Activated B cell treated with CpG ODN at 0.5 μM for 24 hours (primary cell): ENCODE results near the gene BBS4. TPM values are rescaled to one million over a fixed set of nuclear protein-coding genes. Genes with fewer than 3 reads are reported as not detected.
"Not testable (repeated sequence)": the region's sequence is repeated elsewhere in the genome, so short reads cannot be mapped to it uniquely, and the experiment has no call there.

Experiments used
- ATAC-seq: fragments of 200-7000 bp; cut with Tn5 transposase; one replicate; pipeline ENCODE4 v1.10.0; 2021; ENCODE audit warnings: low read depth, mild to moderate bottlenecking, moderate library complexity
- CTCF ChIA-PET: fragments of 350-600 bp; sonication (Branson Sonifier 250); formaldehyde crosslinking; loops from one replicate; lab custom pipeline; 2021; ENCODE audit warnings: antibody characterized with exemption; lab: Charles Lee
- POLR2A ChIA-PET: fragments of 350-600 bp; sonication (Branson Sonifier 250); formaldehyde crosslinking; loops from one replicate; lab custom pipeline; 2021; ENCODE audit warnings: antibody characterized with exemption; lab: Charles Lee
- DNase-seq: peaks from one replicate; pipeline ENCODE4 v3.0.0; 2022
- H3K27ac Mint-ChIP-seq: one replicate; pipeline ENCODE4 v1.8.0; 2020; ENCODE audit warnings: mixed read lengths
- H3K27me3 Mint-ChIP-seq: one replicate; pipeline ENCODE4 v1.8.0; 2021; ENCODE audit warnings: mixed read lengths
- H3K36me3 Mint-ChIP-seq: one replicate; pipeline ENCODE4 v1.8.0; 2021; ENCODE audit warnings: low read depth, mixed read lengths
- H3K4me1 Mint-ChIP-seq: one replicate; pipeline ENCODE4 v1.8.0; 2021; ENCODE audit warnings: mixed read lengths
- H3K4me3 Mint-ChIP-seq: one replicate; pipeline ENCODE4 v1.8.0; 2020; ENCODE audit warnings: mild to moderate bottlenecking, mixed read lengths
- H3K9me3 Mint-ChIP-seq: one replicate; pipeline ENCODE4 v1.8.0; 2020; ENCODE audit warnings: mixed read lengths
- CTCF ChIP-seq: fragments of 200-600 bp; IDR thresholded peaks from one replicate; pipeline ENCODE4 v1.8.0; 2022; ENCODE audit warnings: antibody characterized with exemption, mild to moderate bottlenecking
- intact Hi-C: fragments of 100-400 bp; cut with micrococcal nuclease; formaldehyde crosslinking; loops from one replicate; pipeline ENCODE4 v1.15.1; 2024
- total RNA-seq: library from RNA; stranded (reverse); gene quantifications from 2 replicates; pipeline ENCODE4 v1.2.3, GENCODE V29; 2022

Gene BBS4
- 19.4 and 21.4 TPM in 2 replicates for total RNA-seq

GRCh38 chr15:72685925-72686794, at the start of gene BBS4, which contains the start of gene HIGD2B:
BBS4 (plus strand) TSS chr15:72686207; CDS start chr15:72686228, 21 bp downstream.
HIGD2B (minus strand) TSS chr15:72686182; CDS start chr15:72676374, 9,808 bp downstream.
- ATAC-seq (peak; percentile 93), DNase-seq (peak; percentile 83)
- Mint-ChIP-seq H3K27ac (peak within 1 kb of the TSS; percentile 93), H3K36me3 (peaks cover 8% of the 10 kb centered on the region), H3K9me3 (no peaks in the 10 kb centered on the region), H3K4me1 (peaks cover 20% of the 10 kb centered on the region), H3K4me3 (peak within 1 kb of the TSS; percentile 97), H3K27me3 (no peaks in the 10 kb centered on the region)
- CTCF ChIA-PET = interaction anchor here (0.6 to 2.1 kb wide), 2 partner anchors 15 to 619 kb away, joined by 3 to 6 read pairs; no protein-coding TSS in a partner anchor
- TF ChIP-seq CTCF = no peak
- POLR2A ChIA-PET = interaction anchor here (0.5 to 2.1 kb wide), 10 partner anchors 11 to 458 kb away, joined by 3 to 15 read pairs (median 4); partner anchors contain the start of genes ADPGK and HEXA
- intact Hi-C loops = loop anchor here (1.0 to 5.0 kb wide), 8 partner anchors 97 to 568 kb away; partner anchors contain the start of genes ADPGK, ARIH1, CELF6 and HEXA

DNA sequence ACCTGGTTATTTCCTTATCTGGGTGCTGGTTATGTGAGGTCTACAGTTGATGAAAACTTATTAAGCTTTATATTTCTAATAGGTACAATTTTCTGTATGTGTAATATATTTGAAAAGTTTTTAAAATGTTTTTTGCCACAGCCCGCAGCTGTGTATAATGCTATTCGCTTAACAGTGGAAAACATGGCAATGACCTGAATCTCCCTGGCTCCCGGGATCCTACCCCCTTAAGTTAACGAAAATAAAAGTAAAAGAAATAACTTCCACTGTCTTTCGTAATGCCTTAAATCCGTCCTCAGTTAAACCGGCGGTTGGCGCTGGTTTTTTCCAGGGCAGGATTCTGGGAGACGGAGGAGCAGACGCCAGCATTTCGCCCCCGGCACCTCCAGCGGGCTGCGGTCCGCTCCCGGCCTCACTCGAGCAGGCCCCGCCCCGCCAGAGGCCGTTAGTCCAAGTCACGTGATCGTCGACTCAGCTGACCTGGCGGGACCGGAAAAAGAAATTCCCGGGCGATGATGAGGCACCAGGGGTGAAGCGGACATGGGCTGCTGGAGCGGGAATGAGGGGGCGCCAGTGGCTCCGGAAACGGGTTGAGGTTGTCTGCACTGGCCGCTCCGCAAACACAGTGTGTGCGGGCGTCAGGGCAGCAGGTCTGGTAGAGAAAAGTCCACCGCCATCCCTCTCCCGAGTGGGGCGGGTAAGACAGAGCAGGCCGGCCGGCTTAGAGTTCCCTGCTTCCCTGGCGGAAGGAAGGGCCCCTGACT, 49.3 kb upstream of the BBS4 start:
- H3K4me3 Mint-ChIP-seq, intact Hi-C loops, H3K36me3 Mint-ChIP-seq, H3K9me3 Mint-ChIP-seq, CTCF ChIA-PET, H3K4me1 Mint-ChIP-seq, H3K27me3 Mint-ChIP-seq, POLR2A ChIA-PET, H3K27ac Mint-ChIP-seq: not testable (repeated sequence)
- DNase-seq = peak; percentile 48
- ATAC-seq = peak; percentile 84

GRCh38 chr15:72639759-72640483, 46.1 kb upstream of the BBS4 start:
- H3K9me3 Mint-ChIP-seq, H3K4me1 Mint-ChIP-seq, POLR2A ChIA-PET, H3K27me3 Mint-ChIP-seq, H3K27ac Mint-ChIP-seq, H3K36me3 Mint-ChIP-seq, ATAC-seq, CTCF ChIA-PET, H3K4me3 Mint-ChIP-seq, intact Hi-C loops, DNase-seq: not testable (repeated sequence)

- H3K9me3 Mint-ChIP-seq, H3K27ac Mint-ChIP-seq, H3K4me3 Mint-ChIP-seq, H3K36me3 Mint-ChIP-seq, ATAC-seq, H3K4me1 Mint-ChIP-seq, DNase-seq, intact Hi-C loops, H3K27me3 Mint-ChIP-seq, CTCF ChIA-PET, POLR2A ChIA-PET: not testable (repeated sequence)
Measured at GRCh38 chr15:72642271-72642670, 43.7 kb upstream of the BBS4 start.

GRCh38 chr15:72648631-72649253, 37.3 kb upstream of the BBS4 start:
- H3K4me1 Mint-ChIP-seq, H3K36me3 Mint-ChIP-seq, POLR2A ChIA-PET, H3K9me3 Mint-ChIP-seq, CTCF ChIA-PET, H3K27ac Mint-ChIP-seq, DNase-seq, ATAC-seq, intact Hi-C loops, H3K27me3 Mint-ChIP-seq, H3K4me3 Mint-ChIP-seq: not testable (repeated sequence)

DNA sequence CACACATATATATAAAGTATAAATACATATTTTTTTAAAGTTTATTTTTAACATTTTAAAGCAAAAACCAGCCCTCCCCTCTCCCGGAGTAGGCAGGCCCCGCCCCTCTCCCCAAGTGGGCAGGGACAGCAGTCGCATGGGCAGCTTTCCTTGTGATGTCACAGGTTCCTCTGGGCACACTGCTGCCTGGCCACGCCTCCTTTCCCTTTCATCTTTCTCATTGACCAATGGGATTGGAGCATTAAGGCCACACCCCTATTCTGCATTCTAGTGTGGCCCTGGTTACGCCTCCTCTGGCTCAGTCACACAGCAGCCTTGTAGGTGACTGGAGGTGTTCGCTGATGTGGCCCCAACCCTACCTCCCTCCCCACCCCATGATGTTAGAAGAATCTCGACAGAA, 31.6 kb upstream of the BBS4 start, which contains the start of gene GOLGA6B:
TSS of gene GOLGA6B (plus strand) at position 301 of the 400 bp plus-strand sequence. CDS start at position 342, 41 bp downstream.
- H3K36me3 Mint-ChIP-seq, H3K27me3 Mint-ChIP-seq, CTCF ChIA-PET, intact Hi-C loops, ATAC-seq, DNase-seq, POLR2A ChIA-PET, H3K4me3 Mint-ChIP-seq, H3K4me1 Mint-ChIP-seq, H3K27ac Mint-ChIP-seq, H3K9me3 Mint-ChIP-seq: not testable (repeated sequence)

DNA sequence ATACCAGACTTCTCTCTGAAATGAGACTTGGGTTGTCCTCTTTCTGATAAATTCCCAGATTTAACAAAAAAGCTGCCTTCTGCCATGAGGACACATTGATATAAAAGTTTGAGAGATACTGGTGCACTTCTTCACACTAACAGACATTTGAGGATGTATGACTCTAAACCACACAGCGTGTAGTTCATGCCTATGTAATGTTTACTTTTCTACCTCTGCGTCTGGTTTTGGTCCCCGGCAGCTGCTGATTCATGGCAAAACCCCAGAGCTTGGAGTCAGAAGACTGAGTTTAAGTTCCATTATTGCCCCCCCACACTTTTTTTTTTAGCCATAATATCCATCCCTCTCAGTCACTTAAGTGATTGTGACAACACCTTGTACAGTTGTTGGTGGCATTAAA, 30.0 kb upstream of the BBS4 start:
- H3K4me3 Mint-ChIP-seq, H3K36me3 Mint-ChIP-seq, H3K9me3 Mint-ChIP-seq, CTCF ChIA-PET, ATAC-seq, DNase-seq, H3K27me3 Mint-ChIP-seq, H3K4me1 Mint-ChIP-seq, POLR2A ChIA-PET, intact Hi-C loops, H3K27ac Mint-ChIP-seq: not testable (repeated sequence)

DNA sequence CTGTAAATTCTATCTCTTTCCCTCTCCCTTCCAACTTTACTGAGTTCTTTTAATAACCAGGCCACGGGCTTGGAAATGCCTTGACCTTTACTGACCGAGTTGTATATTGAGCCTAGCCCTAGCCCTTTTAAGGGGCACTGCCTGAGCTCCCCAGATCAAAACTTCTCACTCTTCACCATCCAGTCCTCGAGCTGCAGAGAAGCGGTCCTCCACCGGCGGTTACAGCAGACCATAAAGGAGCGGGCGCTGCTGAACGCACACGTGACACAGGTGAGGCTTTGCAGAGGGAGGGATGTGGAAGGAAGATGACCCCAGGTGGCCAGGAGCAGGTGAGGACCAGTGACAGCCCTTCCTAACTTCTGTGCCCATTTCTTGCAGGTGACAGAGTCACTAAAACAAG, 24.9 kb upstream of the BBS4 start:
- CTCF ChIA-PET, H3K9me3 Mint-ChIP-seq: not testable (repeated sequence)

GRCh38 chr15:72663931-72664330, 22.1 kb upstream of the BBS4 start:
- H3K27ac Mint-ChIP-seq, CTCF ChIA-PET, H3K36me3 Mint-ChIP-seq, H3K4me3 Mint-ChIP-seq, ATAC-seq, DNase-seq, intact Hi-C loops, POLR2A ChIA-PET, H3K4me1 Mint-ChIP-seq, H3K9me3 Mint-ChIP-seq, H3K27me3 Mint-ChIP-seq: not testable (repeated sequence)

More for the DNA sequence above, 24.9 kb upstream of the BBS4 start:
- H3K27ac Mint-ChIP-seq, H3K4me1 Mint-ChIP-seq, ATAC-seq, H3K36me3 Mint-ChIP-seq, H3K27me3 Mint-ChIP-seq, intact Hi-C loops, H3K4me3 Mint-ChIP-seq, DNase-seq, POLR2A ChIA-PET: not testable (repeated sequence)

DNA sequence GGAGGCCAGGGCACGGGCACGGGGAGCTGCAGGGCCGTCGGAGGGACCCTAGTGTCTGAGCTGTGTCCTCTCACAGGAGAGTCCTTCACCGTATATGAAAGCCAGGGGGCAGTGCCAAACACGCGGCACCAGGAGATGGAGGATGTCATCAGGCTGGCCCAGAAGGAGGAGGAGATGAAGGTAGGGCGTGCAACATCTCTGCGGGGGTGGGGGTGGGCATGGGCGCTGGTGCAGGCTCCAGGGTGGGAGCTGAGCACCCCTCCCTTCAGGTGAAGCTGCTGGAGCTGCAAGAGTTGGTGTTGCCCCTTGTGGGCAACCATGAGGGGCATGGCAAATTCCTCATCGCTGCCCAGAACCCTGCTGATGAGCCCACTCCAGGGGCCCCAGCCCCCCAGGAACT, 20.3 kb upstream of the BBS4 start:
- CTCF ChIA-PET, DNase-seq, H3K9me3 Mint-ChIP-seq, H3K4me3 Mint-ChIP-seq, H3K36me3 Mint-ChIP-seq, intact Hi-C loops, H3K27me3 Mint-ChIP-seq, ATAC-seq, H3K27ac Mint-ChIP-seq, POLR2A ChIA-PET, H3K4me1 Mint-ChIP-seq: not testable (repeated sequence)
